Subcutaneous adipose tissue (tissue), 4 donors: ENCODE results near the gene DCP2. TPM values are rescaled to one million over a fixed set of nuclear protein-coding genes. Genes with fewer than 3 reads are reported as not detected.

Experiments
- CTCF ChIP-seq: fragments of 450-650 bp; IDR thresholded peaks from one replicate; pipeline ENCODE4 v1.5.1; 2016; ENCODE audit warnings: low read depth, mild to moderate bottlenecking, control low read depth, antibody characterized with exemption, moderate library complexity
- total RNA-seq, 4 donors: library from RNA; depleted of rRNA; stranded (reverse); fragments of >200 nt; gene quantifications; one replicate each; pipeline ENCODE4 v1.1.0, GENCODE V29; 2016

Gene DCP2
- total RNA-seq, 4 donors from 2014 or later, result 36.2 to 55.9 (median 36.7) TPM

DNA sequence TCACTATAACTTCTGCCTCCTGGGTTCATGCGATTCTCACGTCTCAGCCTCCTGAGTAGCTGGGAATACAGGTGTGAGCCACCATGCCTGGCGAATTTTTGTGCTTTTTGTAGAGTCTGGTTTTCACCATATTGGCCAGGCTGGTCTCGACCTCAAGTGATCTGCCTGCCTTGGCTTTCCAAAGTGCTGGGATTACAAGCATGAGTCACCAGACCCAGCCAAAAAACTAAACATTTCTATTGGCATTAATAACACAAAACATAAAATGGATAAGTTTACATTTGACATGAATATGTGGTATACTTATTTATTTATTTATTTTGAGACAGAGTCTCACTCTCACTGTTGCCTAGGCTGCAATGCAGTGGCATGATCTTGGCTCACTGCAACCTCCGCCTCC, 40.9 kb upstream of the DCP2 start:
- TF ChIP-seq CTCF, result no peak

DNA sequence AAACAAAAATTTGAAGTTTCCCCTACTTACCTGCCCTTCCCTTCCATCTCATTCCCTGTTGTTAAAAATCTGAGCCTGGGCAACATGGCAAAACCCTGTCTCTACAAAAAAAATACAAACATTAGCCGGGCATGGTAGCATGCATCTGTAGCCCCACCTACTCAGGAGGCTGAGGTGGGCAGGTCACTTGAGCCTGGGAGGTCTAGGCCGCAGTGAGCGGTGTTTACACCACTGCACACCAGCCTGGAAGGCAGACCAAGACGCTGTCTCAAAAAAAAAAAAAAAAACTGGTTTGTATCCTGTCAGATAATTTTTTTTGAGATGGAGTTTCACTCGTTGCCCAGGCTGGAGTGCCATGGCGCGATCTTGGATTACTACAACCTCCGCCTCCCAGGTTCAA, 38.3 kb upstream of the DCP2 start:
- no peak for TF ChIP-seq CTCF

DNA sequence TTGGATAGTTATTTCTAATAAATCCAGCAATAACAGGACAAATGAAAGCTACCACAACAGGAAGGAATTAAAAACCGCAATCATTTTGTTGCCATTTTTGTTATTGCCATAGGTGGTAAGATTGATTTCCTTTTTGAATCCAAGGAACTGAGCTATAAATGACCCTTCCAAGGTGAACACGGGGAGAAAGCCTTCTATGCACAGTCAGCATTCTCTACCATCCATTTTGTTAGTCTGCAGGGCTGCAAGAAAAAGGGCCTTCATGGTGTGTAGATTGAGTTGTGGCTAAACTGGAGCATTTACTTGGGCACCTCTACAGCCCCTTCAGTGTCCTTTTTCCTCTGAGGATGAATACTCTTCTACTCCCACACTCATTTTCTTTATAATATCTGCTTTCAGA, 35.9 kb upstream of the DCP2 start:
- no peak for TF ChIP-seq CTCF

DNA sequence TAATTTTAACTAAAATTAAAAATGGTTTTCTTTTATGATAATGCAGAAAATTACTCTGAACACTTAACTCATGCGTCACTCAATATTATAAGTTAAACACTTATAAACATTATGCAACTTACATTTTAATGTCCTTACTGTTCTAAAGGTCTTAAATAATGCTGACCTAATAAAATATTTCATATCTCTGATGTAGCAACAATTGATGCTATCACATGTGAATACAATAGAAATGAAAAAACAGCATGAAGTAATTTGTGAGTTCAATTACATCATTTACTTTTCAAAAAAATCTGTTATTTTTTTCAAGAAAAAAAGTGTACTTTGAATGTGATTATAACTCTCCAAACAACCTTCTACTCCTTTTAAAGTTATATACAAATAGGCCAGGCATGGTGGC, 28.1 kb upstream of the DCP2 start:
- TF ChIP-seq CTCF, result no peak

DNA sequence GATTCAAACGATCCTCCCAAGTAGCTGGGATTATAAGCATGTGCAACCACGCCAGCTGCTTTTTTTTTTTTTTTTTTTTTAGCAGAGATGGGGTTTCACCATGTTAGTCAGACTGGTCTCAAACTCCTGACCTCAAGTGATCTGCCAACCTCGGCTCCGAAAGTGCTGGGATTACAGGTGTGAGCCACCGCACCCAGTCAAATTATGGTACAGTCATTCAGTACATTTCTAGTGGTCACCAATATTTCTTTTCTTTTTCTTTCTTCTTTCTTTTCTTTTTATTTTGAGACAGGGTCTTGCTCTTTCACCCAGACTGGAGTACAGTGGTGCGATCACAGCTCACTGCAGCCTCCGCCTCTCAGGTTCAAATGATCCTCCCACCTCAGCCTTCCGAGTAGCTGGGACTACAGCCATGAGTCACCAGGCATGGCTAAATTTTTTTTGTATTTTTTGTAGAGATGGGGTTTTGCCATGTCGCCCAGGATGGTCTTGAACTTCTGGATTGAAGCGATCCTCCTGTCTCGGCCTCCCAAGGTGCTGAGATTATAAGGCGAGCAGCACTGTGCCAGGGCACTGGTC, 25.4 kb upstream of the DCP2 start:
- no peak for TF ChIP-seq CTCF

DNA sequence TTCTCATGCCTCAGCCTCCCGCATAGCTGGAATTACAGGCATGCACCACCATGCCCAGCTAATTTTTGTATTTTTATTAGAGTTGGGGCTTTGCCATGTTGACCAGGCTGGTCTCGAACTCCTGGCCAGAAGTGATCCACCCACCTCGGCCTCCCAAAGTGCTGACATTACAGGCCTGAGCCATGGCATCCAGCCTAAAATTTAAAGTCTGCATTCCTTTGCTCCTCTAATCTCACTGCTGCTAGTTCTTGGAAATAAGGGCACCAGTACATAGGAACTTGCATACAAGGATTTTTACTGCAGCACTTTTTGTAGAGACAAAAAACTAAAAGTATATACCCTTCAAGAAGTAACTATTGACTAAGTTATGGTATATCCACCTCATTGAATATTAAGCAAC, 20.0 kb upstream of the DCP2 start:
- TF ChIP-seq CTCF, result no peak

DNA sequence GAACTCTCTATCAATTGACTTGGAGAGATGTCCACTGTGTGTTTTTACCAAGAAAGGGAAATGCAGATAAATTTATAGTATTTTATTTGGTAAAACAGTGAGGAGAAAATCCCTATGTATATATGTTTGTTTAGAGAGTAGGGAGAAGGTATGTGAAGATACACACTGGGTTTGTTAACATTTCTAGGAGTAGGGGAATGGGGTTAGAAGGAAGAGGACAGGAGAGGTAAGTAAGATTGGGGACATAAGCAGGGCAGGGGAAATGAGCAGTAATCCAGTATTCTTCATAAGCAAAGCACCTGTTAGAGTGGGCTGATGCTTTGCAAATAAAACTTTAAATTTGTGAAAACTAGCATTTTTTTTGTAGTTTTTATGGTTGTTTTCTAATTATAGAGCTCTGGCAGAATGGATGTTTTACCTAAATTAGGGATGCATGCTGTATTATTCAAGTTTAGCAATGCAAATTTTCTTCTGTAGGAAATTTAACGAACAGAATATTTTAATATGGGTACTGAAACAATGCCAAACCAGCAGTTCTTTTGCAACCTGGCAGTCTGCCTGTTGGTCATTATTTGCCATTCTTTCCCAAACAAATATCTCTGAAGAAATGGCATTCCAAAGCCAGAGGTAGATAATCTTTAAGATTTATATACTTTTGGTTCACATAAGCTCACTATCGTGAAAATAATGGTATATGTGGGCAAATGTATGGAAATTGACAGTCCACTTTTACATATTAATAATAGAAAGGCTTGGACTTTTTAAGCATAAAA, 19.4 kb upstream of the DCP2 start:
- no peak for TF ChIP-seq CTCF
